Neural progenitor cell (in vitro differentiated cells): ENCODE results near the gene PRKCA.

Source experiments
- EZH2 ChIP-seq: fragments of 200-600 bp; sonication (generic); IDR thresholded peaks from 2 replicates; pipeline ENCODE4 v1.6.1; 2017; ENCODE audit warnings: antibody characterized with exemption, mild to moderate bottlenecking, moderate library complexity
- TF ChIP-seq, protein P1 (sequence below): fragments of 200-600 bp; sonication (generic); IDR thresholded peaks from 2 replicates; pipeline ENCODE4 v1.5.1; 2017; ENCODE audit warnings: antibody characterized with exemption, mild to moderate bottlenecking

DNA sequence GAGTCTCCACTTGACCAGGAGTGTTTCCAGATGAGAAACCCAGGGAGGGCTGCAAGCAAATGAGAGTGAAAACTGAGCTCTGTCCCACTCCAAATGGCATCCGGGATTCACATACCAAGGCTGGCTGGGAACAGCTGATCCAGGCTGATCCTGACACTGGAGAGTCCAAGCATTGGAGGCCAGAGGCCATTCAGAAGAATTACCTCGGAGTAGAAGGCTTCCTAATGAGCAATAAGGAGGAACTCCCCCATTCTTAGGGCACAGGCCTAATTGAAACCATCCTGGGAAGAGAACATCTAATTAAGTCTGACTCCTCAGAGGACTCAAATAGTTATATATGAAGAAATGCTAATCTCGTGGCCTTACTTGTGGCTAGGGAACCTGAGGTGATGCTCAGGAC lies 142.8 kb downstream of the PRKCA start:
- no peak for TF ChIP-seq EZH2
- TF ChIP-seq, protein P1, sequence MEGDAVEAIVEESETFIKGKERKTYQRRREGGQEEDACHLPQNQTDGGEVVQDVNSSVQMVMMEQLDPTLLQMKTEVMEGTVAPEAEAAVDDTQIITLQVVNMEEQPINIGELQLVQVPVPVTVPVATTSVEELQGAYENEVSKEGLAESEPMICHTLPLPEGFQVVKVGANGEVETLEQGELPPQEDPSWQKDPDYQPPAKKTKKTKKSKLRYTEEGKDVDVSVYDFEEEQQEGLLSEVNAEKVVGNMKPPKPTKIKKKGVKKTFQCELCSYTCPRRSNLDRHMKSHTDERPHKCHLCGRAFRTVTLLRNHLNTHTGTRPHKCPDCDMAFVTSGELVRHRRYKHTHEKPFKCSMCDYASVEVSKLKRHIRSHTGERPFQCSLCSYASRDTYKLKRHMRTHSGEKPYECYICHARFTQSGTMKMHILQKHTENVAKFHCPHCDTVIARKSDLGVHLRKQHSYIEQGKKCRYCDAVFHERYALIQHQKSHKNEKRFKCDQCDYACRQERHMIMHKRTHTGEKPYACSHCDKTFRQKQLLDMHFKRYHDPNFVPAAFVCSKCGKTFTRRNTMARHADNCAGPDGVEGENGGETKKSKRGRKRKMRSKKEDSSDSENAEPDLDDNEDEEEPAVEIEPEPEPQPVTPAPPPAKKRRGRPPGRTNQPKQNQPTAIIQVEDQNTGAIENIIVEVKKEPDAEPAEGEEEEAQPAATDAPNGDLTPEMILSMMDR: no peak
